C4-2B (cell line): ENCODE data around the gene HCST.

Experiments
- ZFX ChIP-seq: fragments of 450-650 bp; IDR thresholded peaks from 2 replicates; pipeline ENCODE4 v1.6.1; 2017
- TF ChIP-seq, protein P1 (sequence below): fragments of 450-650 bp; conservative IDR thresholded peaks from 2 replicates; pipeline ENCODE4 v1.5.1; 2017; ENCODE audit warnings: mild to moderate bottlenecking

DNA sequence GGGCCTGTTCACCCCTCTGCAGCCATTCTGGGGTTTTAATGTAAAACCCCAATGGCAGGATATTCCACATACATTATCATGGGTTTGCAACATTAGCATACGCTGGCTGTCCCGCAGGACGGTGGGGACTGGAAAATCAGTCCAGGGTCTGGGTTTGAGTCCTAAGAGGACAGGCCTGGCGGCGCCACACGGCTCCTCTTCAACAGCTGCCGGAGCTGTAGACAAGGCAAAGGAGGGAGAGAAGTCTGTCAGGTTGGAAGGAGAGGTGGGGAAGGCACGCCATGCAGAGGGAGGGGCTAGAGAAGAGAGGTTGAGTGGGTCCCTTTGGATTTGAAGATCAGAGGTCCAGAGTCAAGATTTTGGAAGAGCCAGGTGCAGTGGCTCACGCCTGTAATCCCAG, 13.9 kb upstream of the HCST start:
- TF ChIP-seq, protein P1, sequence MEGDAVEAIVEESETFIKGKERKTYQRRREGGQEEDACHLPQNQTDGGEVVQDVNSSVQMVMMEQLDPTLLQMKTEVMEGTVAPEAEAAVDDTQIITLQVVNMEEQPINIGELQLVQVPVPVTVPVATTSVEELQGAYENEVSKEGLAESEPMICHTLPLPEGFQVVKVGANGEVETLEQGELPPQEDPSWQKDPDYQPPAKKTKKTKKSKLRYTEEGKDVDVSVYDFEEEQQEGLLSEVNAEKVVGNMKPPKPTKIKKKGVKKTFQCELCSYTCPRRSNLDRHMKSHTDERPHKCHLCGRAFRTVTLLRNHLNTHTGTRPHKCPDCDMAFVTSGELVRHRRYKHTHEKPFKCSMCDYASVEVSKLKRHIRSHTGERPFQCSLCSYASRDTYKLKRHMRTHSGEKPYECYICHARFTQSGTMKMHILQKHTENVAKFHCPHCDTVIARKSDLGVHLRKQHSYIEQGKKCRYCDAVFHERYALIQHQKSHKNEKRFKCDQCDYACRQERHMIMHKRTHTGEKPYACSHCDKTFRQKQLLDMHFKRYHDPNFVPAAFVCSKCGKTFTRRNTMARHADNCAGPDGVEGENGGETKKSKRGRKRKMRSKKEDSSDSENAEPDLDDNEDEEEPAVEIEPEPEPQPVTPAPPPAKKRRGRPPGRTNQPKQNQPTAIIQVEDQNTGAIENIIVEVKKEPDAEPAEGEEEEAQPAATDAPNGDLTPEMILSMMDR: no peak
- TF ChIP-seq ZFX: no peak
